A673 (cell line): ENCODE measurements around the gene DUSP1. TPM values are rescaled to one million over a fixed set of nuclear protein-coding genes. Genes with fewer than 3 reads are reported as not detected.

ENCODE experiments used
- BruUV-seq: library from RNA; stranded (reverse); fragments of 400-500 nt; replicated peaks from 2 replicates; lab custom pipeline; 2021; lab: Mats Ljungman, UMichigan
- CTCF ChIA-PET: fragments of 300-600 bp; sonication (Branson Sonifier 250); formaldehyde crosslinking; loops from one replicate; lab custom pipeline; 2022; ENCODE audit warnings: antibody characterized with exemption; lab: Charles Lee
- POLR2A ChIA-PET: fragments of 300-600 bp; sonication (Branson Sonifier 250); formaldehyde crosslinking; loops from one replicate; lab custom pipeline; 2022; ENCODE audit warnings: antibody characterized with exemption; ENCODE audit not compliant: low non-redundant PET; lab: Charles Lee
- DNase-seq: peaks from one replicate; pipeline ENCODE4 v3.0.0-alpha.2; 2015; ENCODE audit warnings: low spot score
- H3K27ac ChIP-seq: fragments of 200-600 bp; sonication (generic); 2 replicates; pipeline ENCODE4 v1.5.1; 2016; ENCODE audit warnings: mixed run types, low read depth, mild to moderate bottlenecking, mixed read lengths, antibody characterized with exemption, low read length; ENCODE audit not compliant: poor library complexity, severe bottlenecking
- H3K27me3 ChIP-seq: fragments of 200-600 bp; sonication (generic); replicated peaks from 2 replicates; pipeline ENCODE4 v1.6.1; 2017; ENCODE audit warnings: mixed run types, low read depth, mild to moderate bottlenecking, mixed read lengths, antibody characterized with exemption, low read length; ENCODE audit not compliant: insufficient read depth, poor library complexity
- H3K36me3 ChIP-seq: fragments of 200-600 bp; sonication (generic); 2 replicates; pipeline ENCODE4 v1.6.1; 2016; ENCODE audit warnings: mixed run types, mild to moderate bottlenecking, mixed read lengths, antibody characterized with exemption, low read length; ENCODE audit not compliant: insufficient read depth, poor library complexity, severe bottlenecking
- H3K4me1 ChIP-seq: fragments of 200-600 bp; sonication (generic); 2 replicates; pipeline ENCODE4 v1.6.1; 2017; ENCODE audit warnings: mixed run types, mild to moderate bottlenecking, mixed read lengths, antibody characterized with exemption, low read length; ENCODE audit not compliant: insufficient read depth, poor library complexity, severe bottlenecking
- H3K4me3 ChIP-seq: fragments of 200-600 bp; sonication (generic); 2 replicates; pipeline ENCODE4 v1.5.1; 2016; ENCODE audit warnings: low read depth, mixed run types, mild to moderate bottlenecking, mixed read lengths, low read length; ENCODE audit not compliant: poor library complexity, severe bottlenecking
- H3K9me3 ChIP-seq: fragments of 200-600 bp; sonication (generic); 2 replicates; pipeline ENCODE4 v1.6.1; 2016; ENCODE audit warnings: mixed run types, low read depth, mild to moderate bottlenecking, mixed read lengths, antibody characterized with exemption, low read length; ENCODE audit not compliant: poor library complexity, severe bottlenecking
- EZH2 ChIP-seq: fragments of 200-600 bp; sonication (generic); IDR thresholded peaks from 2 replicates; pipeline ENCODE4 v1.6.1; 2017; ENCODE audit warnings: borderline replicate concordance, low read depth, mild to moderate bottlenecking, mixed read lengths, antibody characterized with exemption, low read length; ENCODE audit not compliant: poor library complexity, severe bottlenecking
- intact Hi-C: fragments of 100-400 bp; cut with micrococcal nuclease; formaldehyde crosslinking; loops from one replicate; pipeline ENCODE4 v1.10.0; 2022; ENCODE audit not compliant: unreplicated experiment
- total RNA-seq: library from RNA; stranded (reverse); gene quantifications from 2 replicates; pipeline ENCODE4 v1.2.3, GENCODE V29; 2021
- TF ChIP-seq, protein P1 (sequence below): fragments of 300-800, 200-600 bp; sonication (generic); conservative IDR thresholded peaks from 2 replicates; pipeline ENCODE4 v1.5.1; 2017; ENCODE audit warnings: low read depth, mild to moderate bottlenecking, antibody characterized with exemption, low read length, moderate library complexity, mixed read lengths

DUSP1 gene
- total RNA-seq, 1 experiment from 2014 or later: 13.1 TPM

DNA sequence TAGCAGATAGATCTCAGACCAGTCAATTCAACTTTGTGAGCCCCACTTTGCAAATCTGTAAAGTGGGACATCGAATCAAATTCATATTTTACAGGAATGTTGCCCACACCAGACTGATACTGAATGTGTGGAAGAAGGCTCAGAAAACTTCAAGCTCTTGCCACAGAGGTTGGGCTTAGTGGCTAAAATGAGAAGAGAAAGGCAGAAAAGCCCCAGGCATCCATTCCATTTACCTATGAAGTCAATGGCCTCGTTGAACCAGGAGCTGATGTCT, 1.7 kb downstream of the DUSP1 start:
- ChIA-PET CTCF (interaction anchor here (0.6 kb wide), 1 partner anchor 52 kb away, joined by 3 read pairs; no protein-coding TSS in a partner anchor), POLR2A (no interaction called here)
- Histone ChIP-seq H3K4me1 (peaks cover 46% of the 10 kb centered on the region), H3K27ac (peak overlapping the region; percentile 99), H3K4me3 (peak overlapping the region; percentile 91), H3K27me3 (no peaks in the 10 kb centered on the region), H3K9me3 (no peaks in the 10 kb centered on the region), H3K36me3 (peaks cover 16% of the 10 kb centered on the region)
- no peak for DNase-seq
- intact Hi-C loops: no loop called here
- TF ChIP-seq EZH2: no peak
- TF ChIP-seq, protein P1, sequence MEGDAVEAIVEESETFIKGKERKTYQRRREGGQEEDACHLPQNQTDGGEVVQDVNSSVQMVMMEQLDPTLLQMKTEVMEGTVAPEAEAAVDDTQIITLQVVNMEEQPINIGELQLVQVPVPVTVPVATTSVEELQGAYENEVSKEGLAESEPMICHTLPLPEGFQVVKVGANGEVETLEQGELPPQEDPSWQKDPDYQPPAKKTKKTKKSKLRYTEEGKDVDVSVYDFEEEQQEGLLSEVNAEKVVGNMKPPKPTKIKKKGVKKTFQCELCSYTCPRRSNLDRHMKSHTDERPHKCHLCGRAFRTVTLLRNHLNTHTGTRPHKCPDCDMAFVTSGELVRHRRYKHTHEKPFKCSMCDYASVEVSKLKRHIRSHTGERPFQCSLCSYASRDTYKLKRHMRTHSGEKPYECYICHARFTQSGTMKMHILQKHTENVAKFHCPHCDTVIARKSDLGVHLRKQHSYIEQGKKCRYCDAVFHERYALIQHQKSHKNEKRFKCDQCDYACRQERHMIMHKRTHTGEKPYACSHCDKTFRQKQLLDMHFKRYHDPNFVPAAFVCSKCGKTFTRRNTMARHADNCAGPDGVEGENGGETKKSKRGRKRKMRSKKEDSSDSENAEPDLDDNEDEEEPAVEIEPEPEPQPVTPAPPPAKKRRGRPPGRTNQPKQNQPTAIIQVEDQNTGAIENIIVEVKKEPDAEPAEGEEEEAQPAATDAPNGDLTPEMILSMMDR: no peak
- no TSS peak for BruUV-seq

DNA sequence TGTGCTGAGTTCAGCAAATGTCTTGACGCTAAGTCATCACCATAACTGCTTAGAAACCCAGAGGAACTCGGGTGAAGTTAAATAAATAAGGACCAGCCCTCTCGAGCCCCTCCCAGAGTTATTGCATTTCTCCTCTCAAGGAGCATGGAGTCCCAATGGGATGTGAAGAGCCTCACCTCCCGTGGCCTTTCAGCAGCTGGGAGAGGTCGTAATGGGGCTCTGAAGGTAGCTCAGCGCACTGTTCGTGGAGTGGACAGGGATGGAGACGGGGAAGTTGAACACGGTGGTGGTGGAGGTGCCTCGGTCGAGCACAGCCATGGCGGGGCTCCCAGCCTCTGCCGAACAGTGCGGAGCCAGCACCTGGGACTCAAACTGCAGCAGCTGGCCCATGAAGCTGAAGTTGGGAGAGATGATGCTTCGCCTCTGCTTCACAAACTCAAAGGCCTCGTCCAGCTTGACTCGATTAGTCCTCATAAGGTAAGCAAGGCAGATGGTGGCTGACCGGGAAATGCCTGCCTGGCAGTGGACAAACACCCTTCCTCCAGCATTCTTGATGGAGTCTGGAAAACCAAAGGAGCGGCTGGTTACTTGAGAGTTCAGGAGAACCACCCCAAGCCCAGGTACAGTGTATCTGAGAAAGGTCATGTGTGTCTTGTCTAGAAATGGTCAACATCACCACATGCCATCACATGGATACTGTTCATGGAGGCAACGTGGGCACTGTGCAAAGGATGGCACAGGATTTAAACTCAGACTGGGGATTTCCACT, 2.2 kb downstream of the DUSP1 start:
- POLR2A ChIA-PET: no interaction called here
- CTCF ChIA-PET: no interaction called here
- BruUV-seq: no TSS peak
- peak overlapping the region; percentile 91 for H3K4me3 ChIP-seq
- TF ChIP-seq, protein P1: no peak
- TF ChIP-seq EZH2: no peak
- intact Hi-C loops: no loop called here
- no peak for DNase-seq
- H3K27me3 ChIP-seq: no peaks in the 10 kb centered on the region
- peaks cover 16% of the 10 kb centered on the region for H3K36me3 ChIP-seq
- no peaks in the 10 kb centered on the region for H3K9me3 ChIP-seq
- peaks cover 46% of the 10 kb centered on the region for H3K4me1 ChIP-seq
- peak overlapping the region; percentile 51 for H3K27ac ChIP-seq

DNA sequence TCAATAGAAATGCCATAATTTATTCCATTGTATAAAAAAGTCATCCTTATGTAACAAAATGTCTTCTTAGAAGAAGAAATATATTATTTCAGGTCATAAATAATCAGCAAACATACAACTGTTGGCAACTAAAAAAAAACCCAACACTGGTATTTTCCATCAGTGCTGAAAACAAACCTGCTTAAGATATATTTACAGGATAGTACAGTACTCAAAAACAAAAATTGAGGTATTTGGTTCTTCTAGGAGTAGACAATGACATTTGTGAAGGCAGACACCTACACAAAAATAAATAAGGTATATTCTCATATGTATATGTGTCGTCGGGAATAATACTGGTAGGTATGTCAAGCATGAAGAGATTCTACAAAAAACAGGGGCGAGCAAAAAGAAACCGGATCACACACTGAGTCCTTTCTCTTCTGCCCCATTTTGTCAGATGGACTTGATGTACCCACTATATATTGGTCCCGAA, 2.9 kb downstream of the DUSP1 start:
- no peak for DNase-seq
- TF ChIP-seq EZH2: no peak
- TF ChIP-seq, protein P1: no peak
- Histone ChIP-seq H3K36me3 (peaks cover 16% of the 10 kb centered on the region), H3K27ac (peak overlapping the region; percentile 48), H3K9me3 (no peaks in the 10 kb centered on the region), H3K4me1 (peaks cover 46% of the 10 kb centered on the region), H3K27me3 (no peaks in the 10 kb centered on the region), H3K4me3 (no peak overlapping the region)
- ChIA-PET POLR2A (no interaction called here), CTCF (no interaction called here)
- no TSS peak for BruUV-seq
- intact Hi-C loops: no loop called here
